RWPE2 (cell line): ENCODE data around the gene AIRE.

Experiments
- ATAC-seq: fragments of 200-7000 bp; cut with Tn5 transposase; 3 replicates; pipeline ENCODE4 v1.9.1; 2021; ENCODE audit warnings: low read depth
- DNase-seq: peaks from one replicate; pipeline ENCODE4 v3.0.0-alpha.2; 2020; ENCODE audit warnings: low spot score
- H3K27ac ChIP-seq: fragments of 450-650 bp; 2 replicates; pipeline ENCODE4 v1.5.1; 2017; ENCODE audit warnings: mild to moderate bottlenecking; ENCODE audit not compliant: poor library complexity, severe bottlenecking
- H3K27me3 ChIP-seq: fragments of 250-450 bp; sonication (Bioruptor Pico); 2 replicates; pipeline ENCODE4 v1.5.1; 2021; ENCODE audit warnings: mild to moderate bottlenecking, moderate library complexity; ENCODE audit not compliant: insufficient read depth, poor library complexity, severe bottlenecking
- H3K36me3 ChIP-seq: fragments of 250-450 bp; sonication (Bioruptor Pico); 2 replicates; pipeline ENCODE4 v1.5.1; 2020; ENCODE audit warnings: low read depth, mild to moderate bottlenecking, moderate library complexity
- H3K4me1 ChIP-seq: fragments of 250-450 bp; sonication (Bioruptor Pico); 2 replicates; pipeline ENCODE4 v1.5.1; 2021; ENCODE audit warnings: mild to moderate bottlenecking, moderate library complexity; ENCODE audit not compliant: insufficient read depth, poor library complexity, severe bottlenecking
- H3K4me3 ChIP-seq: fragments of 250-450 bp; sonication (Bioruptor Pico); 2 replicates; pipeline ENCODE4 v1.5.1; 2021; ENCODE audit warnings: mild to moderate bottlenecking, moderate library complexity; ENCODE audit not compliant: severe bottlenecking
- H3K9me3 ChIP-seq: fragments of 250-450 bp; sonication (Bioruptor Pico); 2 replicates; pipeline ENCODE4 v1.5.1; 2021; ENCODE audit warnings: mild to moderate bottlenecking, moderate library complexity; ENCODE audit not compliant: severe bottlenecking
- TF ChIP-seq, protein P1 (sequence below): fragments of 450-650 bp; IDR thresholded peaks from one replicate; pipeline ENCODE4 v1.5.1; 2017; ENCODE audit warnings: mild to moderate bottlenecking, moderate library complexity; ENCODE audit not compliant: poor library complexity, severe bottlenecking

Gene AIRE

GRCh38 chr21:44296103-44296519, 10.4 kb downstream of the AIRE start:
- Histone ChIP-seq H3K27me3 (no peaks in the 10 kb centered on the region), H3K36me3 (no peaks in the 10 kb centered on the region), H3K27ac (no peak overlapping the region), H3K4me1 (peaks cover 3% of the 10 kb centered on the region), H3K9me3 (no peaks in the 10 kb centered on the region), H3K4me3 (no peak overlapping the region)
- no peak for ATAC-seq
- TF ChIP-seq, protein P1, sequence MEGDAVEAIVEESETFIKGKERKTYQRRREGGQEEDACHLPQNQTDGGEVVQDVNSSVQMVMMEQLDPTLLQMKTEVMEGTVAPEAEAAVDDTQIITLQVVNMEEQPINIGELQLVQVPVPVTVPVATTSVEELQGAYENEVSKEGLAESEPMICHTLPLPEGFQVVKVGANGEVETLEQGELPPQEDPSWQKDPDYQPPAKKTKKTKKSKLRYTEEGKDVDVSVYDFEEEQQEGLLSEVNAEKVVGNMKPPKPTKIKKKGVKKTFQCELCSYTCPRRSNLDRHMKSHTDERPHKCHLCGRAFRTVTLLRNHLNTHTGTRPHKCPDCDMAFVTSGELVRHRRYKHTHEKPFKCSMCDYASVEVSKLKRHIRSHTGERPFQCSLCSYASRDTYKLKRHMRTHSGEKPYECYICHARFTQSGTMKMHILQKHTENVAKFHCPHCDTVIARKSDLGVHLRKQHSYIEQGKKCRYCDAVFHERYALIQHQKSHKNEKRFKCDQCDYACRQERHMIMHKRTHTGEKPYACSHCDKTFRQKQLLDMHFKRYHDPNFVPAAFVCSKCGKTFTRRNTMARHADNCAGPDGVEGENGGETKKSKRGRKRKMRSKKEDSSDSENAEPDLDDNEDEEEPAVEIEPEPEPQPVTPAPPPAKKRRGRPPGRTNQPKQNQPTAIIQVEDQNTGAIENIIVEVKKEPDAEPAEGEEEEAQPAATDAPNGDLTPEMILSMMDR, result no peak
- no peak for DNase-seq

- no peak overlapping the region for H3K27ac ChIP-seq
- H3K27me3 ChIP-seq, result no peaks in the 10 kb centered on the region
- no peak for ATAC-seq
- DNase-seq, result no peak
- peaks cover 3% of the 10 kb centered on the region for H3K4me1 ChIP-seq
- H3K9me3 ChIP-seq, result no peaks in the 10 kb centered on the region
- no peak overlapping the region for H3K4me3 ChIP-seq
- H3K36me3 ChIP-seq, result no peaks in the 10 kb centered on the region
- TF ChIP-seq, protein P1, result no peak
These were observed 11.2 kb downstream of the AIRE start for GRCh38 chr21:44296916-44297315.

DNA sequence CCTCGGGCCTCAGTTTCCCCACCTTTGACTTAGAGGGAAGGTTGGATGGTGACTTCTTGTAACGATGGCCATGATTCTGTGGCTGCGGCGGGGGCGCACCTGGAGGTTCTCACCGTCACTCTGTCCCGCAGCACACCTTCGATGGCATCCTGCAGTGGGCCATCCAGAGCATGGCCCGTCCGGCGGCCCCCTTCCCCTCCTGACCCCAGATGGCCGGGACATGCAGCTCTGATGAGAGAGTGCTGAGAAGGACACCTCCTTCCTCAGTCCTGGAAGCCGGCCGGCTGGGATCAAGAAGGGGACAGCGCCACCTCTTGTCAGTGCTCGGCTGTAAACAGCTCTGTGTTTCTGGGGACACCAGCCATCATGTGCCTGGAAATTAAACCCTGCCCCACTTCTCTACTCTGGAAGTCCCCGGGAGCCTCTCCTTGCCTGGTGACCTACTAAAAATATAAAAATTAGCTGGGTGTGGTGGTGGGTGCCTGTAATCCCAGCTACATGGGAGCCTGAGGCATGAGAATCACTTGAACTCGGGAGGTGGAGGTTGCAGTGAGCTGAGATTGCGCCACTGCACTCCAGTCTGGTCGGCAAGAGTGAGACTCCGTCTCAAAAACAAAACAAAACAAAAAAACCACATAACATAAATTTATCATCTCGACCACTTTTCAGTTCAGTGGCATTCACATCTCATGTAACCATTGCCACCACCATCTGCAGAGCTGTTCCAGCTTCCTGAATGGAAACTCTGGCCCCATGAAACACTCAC, 12.0 kb downstream of the AIRE start:
- Histone ChIP-seq H3K27ac (no peak overlapping the region), H3K4me1 (peaks cover 3% of the 10 kb centered on the region), H3K36me3 (no peaks in the 10 kb centered on the region), H3K27me3 (no peaks in the 10 kb centered on the region), H3K4me3 (no peak overlapping the region), H3K9me3 (no peaks in the 10 kb centered on the region)
- DNase-seq (no peak), ATAC-seq (peak; percentile 48)
- TF ChIP-seq, protein P1, result peak; percentile 78

DNA sequence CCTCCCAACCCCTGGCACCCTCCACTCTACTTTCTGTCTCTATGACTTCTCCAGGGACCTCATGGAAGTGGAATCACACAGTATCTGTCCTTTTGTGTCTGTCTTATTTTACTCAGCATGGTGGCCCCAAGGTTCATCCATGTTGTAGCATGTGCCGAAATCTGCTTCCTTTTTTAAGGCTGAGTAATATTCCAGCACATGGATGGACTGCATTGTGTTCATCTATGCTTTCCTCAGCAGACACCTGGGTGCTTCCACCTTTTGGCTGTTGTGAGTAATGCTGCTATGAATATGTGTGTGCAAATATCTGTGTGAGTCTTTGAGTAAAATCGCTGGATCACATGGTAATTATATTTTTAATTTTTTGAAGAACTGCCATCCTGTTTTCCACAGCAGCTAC, 12.6 kb downstream of the AIRE start:
- TF ChIP-seq, protein P1, result no peak
- no peak for ATAC-seq
- Histone ChIP-seq H3K9me3 (no peaks in the 10 kb centered on the region), H3K27ac (no peak overlapping the region), H3K36me3 (no peaks in the 10 kb centered on the region), H3K4me3 (no peak overlapping the region), H3K4me1 (peaks cover 3% of the 10 kb centered on the region), H3K27me3 (no peaks in the 10 kb centered on the region)
- DNase-seq, result no peak

GRCh38 chr21:44299085-44299457, 13.4 kb downstream of the AIRE start:
- Histone ChIP-seq H3K36me3 (no peaks in the 10 kb centered on the region), H3K4me1 (peaks cover 3% of the 10 kb centered on the region), H3K4me3 (peak overlapping the region; percentile 97), H3K27me3 (no peaks in the 10 kb centered on the region), H3K27ac (peak overlapping the region; percentile 75), H3K9me3 (no peaks in the 10 kb centered on the region)
- DNase-seq (no peak), ATAC-seq (no peak)
- TF ChIP-seq, protein P1, result no peak
